NCI-H1105 treated with DMSO at 0.1 percent for 48 hours (cell line): Measurements from ENCODE around the gene CCND1.
A peak's percentile ranks its signal among the peaks of the same experiment; 100 is the strongest.
"Not testable (repeated sequence)": the region's sequence is repeated elsewhere in the genome, so short reads cannot be mapped to it uniquely, and the experiment has no call there.

Experiments
- DNase-seq: peaks from one replicate; lab custom pipeline; 2025; lab: John Stamatoyannopoulos, UW

The CCND1 gene

GRCh38 chr11:69618237-69618636 lies 22.7 kb upstream of the CCND1 start:
- no peak for DNase-seq

DNA sequence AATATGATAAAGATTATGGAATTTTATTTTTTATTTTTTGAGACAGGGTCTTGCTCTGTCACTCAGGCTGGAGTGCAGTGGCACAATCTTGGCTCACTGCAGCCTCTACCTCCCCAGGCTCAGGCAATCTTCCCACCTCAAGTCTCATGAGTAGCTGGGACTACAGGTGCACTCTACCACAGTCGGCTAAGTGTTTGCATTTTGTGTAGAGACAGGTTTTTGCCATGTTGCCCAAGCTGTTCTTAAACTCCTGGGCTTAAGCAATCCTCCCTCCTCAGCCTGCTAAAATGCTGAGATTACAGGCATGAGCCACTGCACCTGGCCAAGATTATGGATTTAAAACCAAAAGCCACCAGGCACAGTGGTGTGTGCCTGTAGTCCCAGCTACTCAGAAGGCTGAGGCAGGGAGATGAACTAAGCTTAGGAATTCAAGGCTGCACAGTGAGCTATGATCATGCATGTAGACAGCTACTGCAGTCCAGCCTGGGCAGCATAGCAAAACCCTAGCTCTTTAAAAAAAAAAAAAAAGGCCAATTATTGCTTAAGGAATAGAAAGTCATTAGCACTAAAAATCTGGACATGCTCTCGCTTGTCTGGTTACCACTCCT lies 20.2 kb upstream of the CCND1 start:
- DNase-seq, result no peak

DNA sequence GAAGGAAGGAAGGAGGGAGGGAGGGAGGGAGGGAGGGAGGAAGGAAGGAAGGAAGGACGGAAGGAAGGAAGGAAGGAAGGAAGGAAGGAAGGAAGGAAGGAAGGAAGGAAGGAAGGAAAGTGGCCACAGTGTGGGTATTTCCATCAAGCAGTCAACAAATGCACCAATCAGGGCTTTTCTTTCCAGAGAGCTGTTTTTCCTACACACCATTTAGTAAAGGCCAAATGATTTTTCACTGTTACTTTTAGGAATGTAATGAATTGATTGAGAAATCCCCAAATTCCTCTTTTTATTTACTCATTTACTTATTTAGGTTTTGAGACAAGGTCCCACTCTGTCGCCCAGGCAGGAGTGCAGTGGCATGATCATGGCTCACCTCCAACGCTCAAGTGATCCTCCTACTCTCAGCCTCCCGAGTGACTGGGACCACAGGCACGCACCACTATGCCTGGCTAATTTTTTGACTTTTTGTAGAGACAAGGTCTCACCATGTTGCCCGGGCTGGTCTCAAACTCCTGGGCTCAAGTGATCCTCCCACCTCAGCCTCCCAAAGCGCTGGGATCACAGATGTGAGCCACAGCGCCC lies 18.8 kb upstream of the CCND1 start:
- not testable (repeated sequence) for DNase-seq

GRCh38 chr11:69624293-69624692 lies 16.7 kb upstream of the CCND1 start:
- no peak for DNase-seq

DNA sequence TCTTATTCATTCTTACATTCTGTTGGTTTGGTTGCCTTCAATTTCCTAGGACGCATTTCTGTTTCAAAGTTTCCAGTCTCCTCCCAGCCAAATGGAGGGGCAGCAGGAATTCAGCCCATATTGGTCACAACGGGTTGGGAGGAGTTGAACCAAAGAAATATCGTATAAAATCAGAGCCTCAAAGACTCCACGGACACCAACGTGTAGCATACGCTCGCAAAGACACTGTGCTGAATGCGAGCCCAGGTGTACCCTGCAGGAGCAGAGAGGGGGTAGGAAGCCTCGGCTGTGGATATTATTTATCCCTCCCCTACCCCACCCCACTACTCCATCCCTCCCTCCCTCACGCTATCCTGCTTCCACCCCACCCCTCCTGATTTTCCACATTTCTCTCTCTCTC lies 15.5 kb upstream of the CCND1 start:
- DNase-seq, result no peak

- no peak for DNase-seq
Observed at GRCh38 chr11:69627551-69627950, 13.4 kb upstream of the CCND1 start.

DNA sequence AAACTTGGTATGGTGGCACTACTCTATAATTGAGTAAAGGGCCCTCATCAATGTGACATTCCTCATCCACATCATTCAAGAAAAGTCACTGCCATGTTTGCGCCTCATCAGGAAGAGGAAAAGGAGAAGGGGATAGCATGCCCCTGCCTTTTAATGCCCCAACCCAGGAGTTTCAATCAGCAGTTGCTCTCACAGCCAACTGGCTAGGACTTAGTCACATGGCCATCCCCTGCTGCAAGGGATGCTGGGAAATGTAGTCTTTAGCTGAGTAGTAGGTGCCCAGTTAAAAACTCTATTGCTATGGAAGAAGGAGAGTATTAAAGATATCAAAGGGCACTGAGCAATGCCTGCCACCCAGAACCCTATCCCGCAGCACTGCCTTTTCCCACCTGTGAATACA lies 10.9 kb upstream of the CCND1 start:
- DNase-seq, result no peak

DNA sequence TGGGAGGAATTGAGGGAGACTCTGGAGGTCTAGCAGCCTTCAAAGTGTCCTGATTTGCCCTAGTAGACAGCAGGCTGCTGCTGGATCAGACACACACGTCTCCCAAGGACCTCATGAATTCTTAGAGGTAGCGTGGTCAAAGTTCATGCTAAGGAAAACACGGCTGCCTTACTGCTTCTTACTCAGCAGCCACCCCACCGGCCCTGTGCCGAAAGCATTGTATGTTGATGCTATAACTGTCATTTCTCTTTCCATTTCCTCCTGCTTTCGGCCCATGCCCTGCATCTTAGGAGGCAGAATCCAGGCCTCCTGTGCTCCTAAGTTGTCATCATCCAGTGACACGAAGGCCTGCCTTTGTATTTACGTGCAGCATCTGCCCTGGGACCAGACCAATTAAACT lies 10.5 kb upstream of the CCND1 start:
- DNase-seq, result no peak

DNA sequence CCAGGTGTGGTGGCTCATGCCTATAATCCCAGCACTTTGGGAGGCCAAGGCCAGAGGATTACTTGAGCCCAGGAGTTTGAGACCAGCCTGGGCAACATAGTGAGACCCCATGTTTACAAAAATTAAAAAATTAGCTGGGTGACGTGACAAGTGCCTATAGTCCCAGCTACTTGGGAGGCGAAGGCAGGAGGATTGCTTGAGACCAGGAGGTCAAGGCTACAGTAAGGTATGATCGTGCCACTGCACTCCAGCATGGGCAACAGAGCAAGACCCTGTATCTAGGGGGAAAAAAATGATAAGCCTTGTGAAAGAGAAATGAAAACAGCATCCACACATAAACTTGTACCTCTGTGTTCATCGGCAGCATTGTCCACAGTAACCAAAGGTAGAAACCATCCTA lies 8.1 kb upstream of the CCND1 start:
- no peak for DNase-seq

DNA sequence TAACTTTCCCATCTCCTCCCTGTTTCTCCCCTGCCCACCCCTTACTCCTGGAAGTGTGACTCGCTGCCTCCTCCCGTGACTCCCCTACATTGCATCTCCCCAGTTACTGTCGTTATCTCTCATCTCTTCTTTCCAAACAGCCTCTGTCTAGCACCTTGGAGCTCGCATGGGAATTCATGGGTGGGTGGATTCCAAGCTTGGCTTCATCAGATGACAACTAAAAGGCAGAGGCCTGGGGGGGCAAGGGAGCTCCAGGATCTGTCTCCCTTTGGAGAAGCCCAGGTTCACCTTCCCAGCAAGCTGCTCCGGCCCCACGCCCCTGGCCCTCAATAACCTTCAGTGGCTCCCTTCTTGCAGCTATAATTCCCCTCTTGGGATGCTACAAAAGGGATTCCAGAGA lies 6.9 kb upstream of the CCND1 start:
- no peak for DNase-seq

DNA sequence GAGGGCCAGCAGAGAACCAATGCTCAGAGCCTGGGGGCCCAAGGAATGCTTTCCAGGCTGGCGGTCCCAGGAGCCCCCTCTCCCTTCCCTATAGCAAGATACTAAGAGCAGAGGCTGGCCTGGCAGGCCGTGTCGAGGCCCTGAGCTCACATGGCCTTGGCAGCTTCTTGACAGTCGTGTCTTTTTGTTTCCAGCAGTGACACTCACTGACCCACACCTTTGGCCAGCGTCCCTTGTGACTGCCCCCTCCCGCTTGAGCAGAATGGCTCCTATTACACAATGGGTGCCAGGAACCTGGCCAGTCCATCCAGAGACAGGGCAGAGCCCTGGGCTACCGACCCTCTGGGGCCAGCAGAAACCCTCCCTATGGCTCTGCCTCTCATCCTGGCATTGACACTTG lies 6.4 kb upstream of the CCND1 start:
- DNase-seq, result no peak

DNA sequence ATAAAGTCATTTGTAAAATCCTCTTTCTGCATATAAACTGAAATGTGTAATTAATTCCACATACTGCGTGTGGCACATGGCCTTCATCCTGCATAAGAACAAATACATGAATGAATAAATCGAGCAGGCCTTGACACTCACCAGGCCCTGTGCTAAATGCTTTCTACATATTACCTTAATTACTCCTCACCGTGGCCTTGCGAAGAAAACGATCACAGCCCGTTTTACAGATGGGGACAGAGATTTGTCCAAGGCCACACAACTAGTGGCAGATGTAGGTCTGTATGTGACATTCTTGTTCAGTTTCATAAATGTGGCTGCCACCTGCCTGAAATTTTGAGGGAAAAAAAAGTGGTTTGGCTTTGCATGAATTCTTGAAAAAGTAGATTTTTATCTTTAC lies 5.8 kb upstream of the CCND1 start:
- DNase-seq, result no peak

DNA sequence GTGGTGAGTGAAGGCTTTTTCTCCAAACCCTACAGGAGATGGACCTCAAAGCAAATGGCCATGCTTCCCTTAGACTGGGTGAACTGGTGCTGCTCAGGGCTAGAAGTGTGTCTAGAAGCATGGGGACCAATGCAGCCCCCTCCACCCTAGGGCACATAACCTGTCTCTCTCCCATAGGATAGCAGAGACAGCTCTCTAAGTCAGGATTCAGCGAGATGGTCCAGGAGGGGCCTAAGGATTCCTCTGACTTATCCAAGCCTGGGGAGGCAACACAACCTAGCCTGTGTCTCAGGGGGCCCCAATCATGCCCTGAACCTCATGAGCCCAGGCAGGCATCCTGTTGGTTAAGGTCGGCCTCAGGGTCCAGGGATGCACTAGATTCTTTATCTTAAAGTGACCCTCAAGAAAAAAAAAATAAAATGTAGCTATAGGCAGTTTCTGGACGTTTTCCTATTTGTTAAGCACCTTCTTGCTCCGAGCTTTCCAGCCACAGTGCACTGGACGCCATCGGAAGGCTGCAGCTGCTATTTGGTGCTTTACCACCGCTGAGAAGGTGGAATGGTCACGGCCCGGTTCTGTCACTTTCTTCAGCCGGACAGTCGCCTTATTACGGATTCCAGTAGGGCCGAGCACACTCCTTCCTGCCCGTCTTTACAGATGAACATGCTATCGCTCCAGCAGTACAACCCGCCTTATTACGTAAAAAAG lies 5.0 kb upstream of the CCND1 start:
- DNase-seq, result no peak

DNA sequence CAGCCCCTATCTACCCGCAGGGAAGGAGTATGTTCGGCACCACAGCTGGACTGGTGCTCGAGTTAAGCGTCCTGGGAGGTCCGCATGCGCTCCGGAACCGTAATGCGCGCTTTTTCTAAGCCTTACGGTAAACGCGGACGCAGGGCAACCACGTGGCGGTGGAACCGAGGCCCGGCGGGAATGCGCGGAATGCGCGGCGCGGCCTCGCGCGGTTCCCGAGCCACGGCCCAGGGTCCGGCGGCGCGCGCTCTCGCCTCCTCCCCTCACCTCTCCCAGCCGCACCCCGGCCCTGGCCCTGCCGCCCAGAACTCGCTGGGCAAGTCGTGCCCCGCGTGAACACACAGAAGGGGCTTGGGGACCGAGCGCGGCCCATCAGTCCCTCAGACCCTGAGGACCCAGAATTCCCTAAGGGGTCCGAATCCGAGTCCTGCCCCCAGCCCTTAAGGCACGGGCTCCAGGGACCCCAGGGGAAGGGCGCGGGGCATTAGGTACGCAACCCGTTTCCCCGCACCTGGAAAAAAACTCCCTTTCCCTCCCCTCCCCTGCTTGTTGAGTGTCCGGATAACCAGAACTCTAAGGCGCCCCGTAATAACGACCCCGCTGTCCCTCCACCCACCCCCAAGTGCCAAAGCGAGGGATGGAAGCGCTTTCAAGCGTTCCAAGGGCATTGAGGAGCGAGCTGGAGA lies 4.3 kb upstream of the CCND1 start:
- DNase-seq, result no peak

DNA sequence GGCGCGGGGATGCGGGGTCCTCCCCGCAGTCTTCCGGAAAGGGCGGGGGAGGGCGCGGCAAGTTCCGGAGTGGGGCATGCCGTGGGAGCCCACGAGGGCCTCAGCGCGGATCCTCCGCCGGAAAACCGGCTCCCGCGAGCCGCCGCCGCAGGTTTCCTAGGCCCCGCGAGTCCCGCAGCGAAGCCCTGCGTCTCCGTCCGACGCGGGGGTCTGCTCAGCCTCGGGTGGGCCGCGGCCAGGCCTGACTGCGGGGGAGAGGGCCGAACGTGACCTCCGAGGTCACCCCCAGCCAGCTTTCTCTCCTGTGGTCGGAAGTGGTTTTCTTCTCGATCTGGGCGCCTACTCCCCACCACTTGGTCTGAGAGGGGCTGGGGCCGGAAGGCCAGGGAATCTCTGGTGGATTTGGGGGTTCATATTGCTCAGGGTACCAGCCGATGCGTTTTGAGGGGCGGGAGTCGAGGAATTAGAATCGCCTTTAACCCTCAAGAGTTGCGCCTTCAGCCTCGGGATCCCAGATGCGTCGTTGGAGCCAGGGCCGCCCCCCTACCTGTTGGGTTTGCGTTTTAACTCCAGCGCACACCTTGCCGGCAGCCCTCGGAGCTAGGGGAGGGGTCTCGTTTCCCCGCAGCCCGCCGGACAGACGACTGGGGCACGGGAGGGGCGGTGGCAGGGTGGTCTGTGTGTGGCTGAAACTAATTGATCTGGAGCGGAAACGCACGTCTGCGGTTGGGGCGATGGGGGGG lies 3.6 kb upstream of the CCND1 start:
- no peak for DNase-seq

DNA sequence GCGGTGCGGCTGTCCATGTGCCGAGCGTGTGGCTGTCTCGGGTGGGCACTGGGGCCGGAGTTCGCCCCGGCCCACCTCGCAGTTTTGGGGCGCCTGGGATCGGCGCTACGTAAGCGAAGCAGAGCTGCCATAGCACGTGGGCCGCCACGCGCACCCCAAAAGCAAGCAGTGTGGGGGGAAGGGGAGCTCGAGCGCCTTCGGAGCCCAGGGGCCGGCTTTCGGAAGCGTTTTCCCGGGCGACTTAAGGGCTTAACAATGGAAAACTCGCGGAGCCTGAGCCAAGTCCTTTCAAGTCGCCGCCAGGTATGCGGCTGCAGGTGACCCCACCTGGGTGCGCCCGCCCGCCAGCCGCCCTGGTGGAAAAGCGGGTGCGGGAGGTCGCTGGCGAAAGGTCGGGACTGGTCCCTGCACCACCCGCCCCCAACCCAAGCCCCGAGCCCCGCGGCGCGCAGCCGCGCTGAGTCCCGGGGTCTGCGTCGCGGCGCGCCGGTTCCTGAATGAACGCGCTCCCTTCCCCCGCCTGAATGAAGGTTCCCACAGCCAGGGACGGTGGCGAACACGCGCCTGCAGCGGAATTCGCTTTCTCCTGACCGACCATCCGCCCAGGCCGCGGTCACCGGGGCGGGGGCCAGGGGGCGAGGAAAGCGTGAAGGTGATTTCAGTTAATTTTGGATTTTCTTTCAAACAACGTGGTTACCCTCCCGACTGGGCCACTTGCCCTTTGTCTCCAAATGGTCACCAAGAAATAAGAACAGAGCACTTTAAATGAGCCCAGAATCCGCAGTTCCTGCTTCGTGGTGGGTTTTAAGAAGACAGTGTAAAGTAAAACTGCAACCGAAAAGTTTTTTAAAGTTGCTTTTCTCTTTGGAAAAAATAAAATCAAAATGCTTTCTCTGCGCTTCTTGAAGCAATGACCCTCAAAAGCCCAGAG lies 2.8 kb upstream of the CCND1 start:
- DNase-seq, result peak; percentile 27

GRCh38 chr11:69638941-69639681 lies 1.8 kb upstream of the CCND1 start:
- peak; percentile 79 for DNase-seq

- no peak for DNase-seq
Observed at GRCh38 chr11:69639831-69640230, 1.1 kb upstream of the CCND1 start.

- DNase-seq, result no peak
Observed at GRCh38 chr11:69640260-69640994, 529 bp upstream of the CCND1 start.
